ENCODE measurements around the gene COL6A6. TPM values are rescaled to one million over a fixed set of nuclear protein-coding genes. Genes with fewer than 3 reads are reported as not detected.

Gene COL6A6
- total RNA-seq, 1 donor from 2014 or later, result 0.12 TPM

DNA sequence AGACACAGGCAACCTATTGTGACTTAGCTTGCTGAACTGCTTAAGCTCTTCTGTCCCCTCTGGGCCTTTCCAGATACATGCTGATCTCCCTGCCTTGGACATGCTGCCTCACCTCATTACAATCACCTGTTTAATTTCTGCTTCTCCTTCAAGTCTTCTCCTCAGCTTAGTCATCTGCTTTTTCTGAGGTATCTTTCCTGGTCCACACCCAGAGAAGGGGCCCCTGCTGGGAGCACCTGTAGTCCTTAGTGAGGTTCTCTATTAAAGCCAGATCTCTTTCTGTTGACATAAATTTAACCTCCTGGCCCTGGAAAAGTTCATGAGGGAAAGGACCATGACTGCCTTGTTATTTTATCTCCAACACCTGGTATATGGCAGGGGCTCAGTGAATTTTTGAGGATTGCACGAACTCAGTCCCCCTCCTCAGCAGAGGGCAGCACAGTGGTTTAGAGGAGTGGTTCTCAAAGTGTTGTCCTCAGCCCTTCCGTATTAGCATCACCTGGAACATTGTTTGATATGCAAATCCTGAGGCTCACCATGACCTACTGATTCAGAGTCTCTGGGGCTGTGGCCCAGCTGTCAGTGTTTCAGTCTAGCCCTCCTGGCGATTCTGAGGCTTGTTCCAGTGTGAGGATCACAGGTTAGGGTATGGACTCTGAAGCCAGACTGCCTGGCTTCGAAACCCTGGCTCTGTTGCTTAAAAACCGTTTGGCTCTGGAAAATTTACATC lies 12.7 kb downstream of the COL6A6 start:
- Mint-ChIP-seq H3K4me1 (ENCODE audit: low read depth) (peaks cover 9% of the 10 kb centered on the region), H3K36me3 (ENCODE audit: insufficient read depth) (no peaks in the 10 kb centered on the region), H3K27ac (no peak overlapping the region), H3K4me3 (ENCODE audit: low read depth) (no peak overlapping the region), H3K27me3 (peaks cover 5% of the 10 kb centered on the region), H3K9me3 (ENCODE audit: low read depth) (no peaks in the 10 kb centered on the region)
- TF ChIP-seq, protein P1, sequence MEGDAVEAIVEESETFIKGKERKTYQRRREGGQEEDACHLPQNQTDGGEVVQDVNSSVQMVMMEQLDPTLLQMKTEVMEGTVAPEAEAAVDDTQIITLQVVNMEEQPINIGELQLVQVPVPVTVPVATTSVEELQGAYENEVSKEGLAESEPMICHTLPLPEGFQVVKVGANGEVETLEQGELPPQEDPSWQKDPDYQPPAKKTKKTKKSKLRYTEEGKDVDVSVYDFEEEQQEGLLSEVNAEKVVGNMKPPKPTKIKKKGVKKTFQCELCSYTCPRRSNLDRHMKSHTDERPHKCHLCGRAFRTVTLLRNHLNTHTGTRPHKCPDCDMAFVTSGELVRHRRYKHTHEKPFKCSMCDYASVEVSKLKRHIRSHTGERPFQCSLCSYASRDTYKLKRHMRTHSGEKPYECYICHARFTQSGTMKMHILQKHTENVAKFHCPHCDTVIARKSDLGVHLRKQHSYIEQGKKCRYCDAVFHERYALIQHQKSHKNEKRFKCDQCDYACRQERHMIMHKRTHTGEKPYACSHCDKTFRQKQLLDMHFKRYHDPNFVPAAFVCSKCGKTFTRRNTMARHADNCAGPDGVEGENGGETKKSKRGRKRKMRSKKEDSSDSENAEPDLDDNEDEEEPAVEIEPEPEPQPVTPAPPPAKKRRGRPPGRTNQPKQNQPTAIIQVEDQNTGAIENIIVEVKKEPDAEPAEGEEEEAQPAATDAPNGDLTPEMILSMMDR (IDR thresholded peaks at IDR 0.05; ENCODE audit: unreplicated experiment), result no peak
- no peak for DNase-seq (ENCODE audit: low spot score, unreplicated experiment)

DNA sequence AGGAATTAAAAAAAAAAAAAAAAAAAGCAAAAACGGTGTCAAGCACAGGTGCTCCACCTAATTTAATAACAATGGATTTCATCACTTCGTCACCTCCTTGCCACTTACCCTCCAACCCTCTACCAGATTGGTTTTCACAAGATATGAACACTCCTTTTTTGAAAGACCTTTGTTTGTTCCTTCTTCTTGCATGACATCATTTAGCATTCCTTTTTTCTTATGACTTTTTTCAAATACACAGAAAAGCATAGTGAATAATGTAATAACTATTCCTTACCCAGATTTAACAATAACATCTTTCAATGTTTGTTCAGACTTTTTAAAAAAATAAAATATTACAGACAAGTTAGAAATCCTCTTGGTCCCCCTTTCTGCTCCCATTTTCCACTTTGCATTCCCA lies 16.3 kb downstream of the COL6A6 start:
- no peak for DNase-seq (ENCODE audit: low spot score, unreplicated experiment)
- no peaks in the 10 kb centered on the region for H3K9me3 Mint-ChIP-seq (ENCODE audit: low read depth)
- no peak overlapping the region for H3K4me3 Mint-ChIP-seq (ENCODE audit: low read depth)
- no peaks in the 10 kb centered on the region for H3K27me3 Mint-ChIP-seq
- H3K36me3 Mint-ChIP-seq (ENCODE audit: insufficient read depth), result no peaks in the 10 kb centered on the region
- TF ChIP-seq, protein P1 (IDR thresholded peaks at IDR 0.05; ENCODE audit: unreplicated experiment), result no peak
- peaks cover 19% of the 10 kb centered on the region for H3K4me1 Mint-ChIP-seq (ENCODE audit: low read depth)
- no peak overlapping the region for H3K27ac Mint-ChIP-seq

DNA sequence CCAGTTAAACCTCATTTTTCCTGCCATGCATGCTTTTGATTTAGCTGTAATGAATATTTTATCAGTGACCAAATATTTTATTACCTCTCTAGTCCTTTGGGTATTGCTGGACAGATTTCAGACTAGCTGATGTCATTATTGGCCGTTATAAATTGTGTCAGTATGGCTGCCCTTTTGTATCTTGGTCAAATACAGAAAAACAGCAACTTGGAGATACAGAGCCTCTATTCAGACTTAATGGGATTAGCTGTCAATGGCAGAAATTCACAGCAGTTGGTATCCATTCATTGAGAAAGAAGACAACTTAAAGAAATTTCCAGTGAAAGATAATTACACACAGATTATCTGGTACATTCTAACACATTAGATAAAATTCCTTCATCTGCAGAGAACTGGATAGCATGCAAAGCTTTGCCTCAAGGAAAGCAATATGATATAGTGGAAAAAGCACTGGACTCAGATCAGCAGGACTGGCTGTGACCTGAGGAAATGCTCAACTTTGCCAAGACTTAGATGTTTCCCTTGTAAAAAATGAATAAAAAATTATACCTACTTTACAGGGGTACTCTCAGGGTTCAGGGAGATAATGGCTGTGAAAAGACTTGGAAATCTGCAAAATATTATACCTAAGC lies 20.8 kb downstream of the COL6A6 start:
- H3K9me3 Mint-ChIP-seq (ENCODE audit: low read depth), result no peaks in the 10 kb centered on the region
- H3K4me1 Mint-ChIP-seq (ENCODE audit: low read depth), result peaks cover 13% of the 10 kb centered on the region
- no peaks in the 10 kb centered on the region for H3K36me3 Mint-ChIP-seq (ENCODE audit: insufficient read depth)
- DNase-seq (ENCODE audit: low spot score, unreplicated experiment), result no peak
- TF ChIP-seq, protein P1 (IDR thresholded peaks at IDR 0.05; ENCODE audit: unreplicated experiment), result no peak
- H3K27ac Mint-ChIP-seq, result no peak overlapping the region
- no peak overlapping the region for H3K4me3 Mint-ChIP-seq (ENCODE audit: low read depth)
- no peaks in the 10 kb centered on the region for H3K27me3 Mint-ChIP-seq

DNA sequence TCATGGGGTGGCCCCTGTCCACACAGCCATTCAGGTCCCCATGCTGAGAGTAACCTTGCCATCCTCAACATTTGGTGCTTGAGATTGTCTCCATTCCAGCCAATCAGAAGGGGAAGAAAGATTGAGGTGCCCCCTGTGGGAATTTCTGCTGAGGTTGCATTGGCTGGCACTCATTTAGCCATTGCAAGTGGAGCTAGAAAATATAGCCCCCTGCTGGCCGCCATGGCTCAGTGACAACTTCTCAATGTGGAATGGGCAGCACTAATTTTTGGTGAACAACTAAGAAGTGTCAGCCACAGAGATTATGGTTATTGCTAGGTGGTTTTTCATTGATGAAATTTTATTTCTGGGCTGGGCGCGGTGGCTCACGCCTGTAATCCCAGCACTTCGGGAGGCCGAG lies 22.0 kb downstream of the COL6A6 start:
- Mint-ChIP-seq H3K4me1 (ENCODE audit: low read depth) (peaks cover 13% of the 10 kb centered on the region), H3K27ac (peak overlapping the region; percentile 46), H3K27me3 (no peaks in the 10 kb centered on the region), H3K9me3 (ENCODE audit: low read depth) (no peaks in the 10 kb centered on the region), H3K4me3 (ENCODE audit: low read depth) (no peak overlapping the region), H3K36me3 (ENCODE audit: insufficient read depth) (no peaks in the 10 kb centered on the region)
- no peak for DNase-seq (ENCODE audit: low spot score, unreplicated experiment)
- TF ChIP-seq, protein P1 (IDR thresholded peaks at IDR 0.05; ENCODE audit: unreplicated experiment), result peak; percentile 71

DNA sequence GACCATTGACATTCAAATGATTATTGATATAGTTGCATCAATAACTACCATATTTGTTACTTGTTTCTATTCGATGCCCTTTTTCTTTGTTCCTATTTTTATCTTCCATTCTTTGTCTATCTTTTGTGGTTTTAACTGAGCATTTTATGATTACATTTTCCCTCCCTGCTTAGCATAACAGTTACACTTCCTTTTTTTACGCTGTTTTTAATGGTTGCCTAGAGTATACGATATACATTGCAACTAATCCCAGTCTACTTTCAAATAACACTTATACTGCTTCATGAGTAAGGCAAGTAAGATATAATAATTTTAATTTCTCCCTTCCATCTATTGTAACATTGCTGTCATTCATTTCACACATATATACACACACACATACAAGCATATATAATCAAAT lies 26.3 kb downstream of the COL6A6 start:
- DNase-seq (ENCODE audit: low spot score, unreplicated experiment), result no peak
- Mint-ChIP-seq H3K9me3 (ENCODE audit: low read depth) (no peaks in the 10 kb centered on the region), H3K27me3 (no peaks in the 10 kb centered on the region), H3K4me3 (ENCODE audit: low read depth) (no peak overlapping the region), H3K4me1 (ENCODE audit: low read depth) (peaks cover 2% of the 10 kb centered on the region), H3K27ac (no peak overlapping the region), H3K36me3 (ENCODE audit: insufficient read depth) (no peaks in the 10 kb centered on the region)
- TF ChIP-seq, protein P1 (IDR thresholded peaks at IDR 0.05; ENCODE audit: unreplicated experiment), result no peak

All from progenitor cell of endocrine pancreas (in vitro differentiated cells).